MM.1S (cell line): ENCODE data around the gene PLEKHD1.

Experiments used
- DNase-seq: peaks from one replicate; pipeline ENCODE4 v3.0.0-alpha.2; 2015
- H2AFZ ChIP-seq: fragments of 300-600 bp; sonication (generic); 2 replicates; pipeline ENCODE4 v1.6.0; 2016; ENCODE audit warnings: antibody characterized with exemption, low read length
- H3F3A ChIP-seq: fragments of 300-600 bp; sonication (generic); 2 replicates; pipeline ENCODE4 v1.6.1; 2016; ENCODE audit warnings: mild to moderate bottlenecking, antibody characterized with exemption, low read length, moderate library complexity, mixed read lengths; ENCODE audit not compliant: insufficient read depth
- H3K27ac ChIP-seq: fragments of 300-600 bp; sonication (generic); 2 replicates; pipeline ENCODE4 v1.5.1; 2016; ENCODE audit warnings: mild to moderate bottlenecking, low read length
- H3K27me3 ChIP-seq: fragments of 300-600 bp; sonication (generic); replicated peaks from 2 replicates; pipeline ENCODE4 v1.6.0; 2016; ENCODE audit warnings: low read length; ENCODE audit not compliant: insufficient read depth
- H3K36me3 ChIP-seq: fragments of 300-600 bp; sonication (generic); replicated peaks from 2 replicates; pipeline ENCODE4 v1.6.1; 2016; ENCODE audit warnings: mild to moderate bottlenecking, low read length, mixed read lengths; ENCODE audit not compliant: insufficient read depth
- H3K4me1 ChIP-seq: fragments of 300-600 bp; sonication (generic); 2 replicates; pipeline ENCODE4 v1.6.1; 2016; ENCODE audit warnings: low read length, mixed read lengths
- H3K4me2 ChIP-seq: fragments of 300-600 bp; sonication (generic); 2 replicates; pipeline ENCODE4 v1.6.0; 2016; ENCODE audit warnings: low read depth, low read length
- H3K4me3 ChIP-seq: fragments of 300-600 bp; sonication (generic); 2 replicates; pipeline ENCODE4 v1.5.1; 2016; ENCODE audit warnings: low read length, mixed read lengths
- H3K79me2 ChIP-seq: fragments of 300-600 bp; sonication (generic); 2 replicates; pipeline ENCODE4 v1.6.1; 2016; ENCODE audit warnings: mixed run types, low read length, mixed read lengths
- H3K9ac ChIP-seq: fragments of 300-600 bp; sonication (generic); 2 replicates; pipeline ENCODE4 v1.6.1; 2016; ENCODE audit warnings: low read length, mixed read lengths
- H3K9me2 ChIP-seq: fragments of 300-600 bp; sonication (generic); replicated peaks from 2 replicates; pipeline ENCODE4 v1.6.1; 2016; ENCODE audit warnings: mild to moderate bottlenecking, low read length, mixed read lengths; ENCODE audit not compliant: insufficient read depth
- H3K9me3 ChIP-seq: fragments of 300-600 bp; sonication (generic); replicated peaks from 2 replicates; pipeline ENCODE4 v1.6.1; 2016; ENCODE audit warnings: mild to moderate bottlenecking, low read length, mixed read lengths; ENCODE audit not compliant: insufficient read depth
- H4K20me1 ChIP-seq: fragments of 300-600 bp; sonication (generic); 2 replicates; pipeline ENCODE4 v1.6.1; 2016; ENCODE audit warnings: mild to moderate bottlenecking, low read length, moderate library complexity, mixed read lengths; ENCODE audit not compliant: insufficient read depth
- CTCF ChIP-seq: fragments of 300-600 bp; sonication (generic); IDR thresholded peaks from 2 replicates; pipeline ENCODE4 v1.5.1; 2016; ENCODE audit warnings: antibody characterized with exemption, low read length, mixed read lengths
- EZH2 ChIP-seq: fragments of 300-600 bp; sonication (generic); optimal IDR thresholded peaks from 2 replicates; pipeline ENCODE3; 2017; ENCODE audit warnings: low read depth, mild to moderate bottlenecking, antibody characterized with exemption, low read length, mixed read lengths
- EZH2phosphoT487 ChIP-seq: fragments of 300-600 bp; sonication (generic); IDR thresholded peaks from 2 replicates; pipeline ENCODE4 v1.6.1; 2018; ENCODE audit warnings: antibody characterized with exemption, low read length

PLEKHD1 gene

DNA sequence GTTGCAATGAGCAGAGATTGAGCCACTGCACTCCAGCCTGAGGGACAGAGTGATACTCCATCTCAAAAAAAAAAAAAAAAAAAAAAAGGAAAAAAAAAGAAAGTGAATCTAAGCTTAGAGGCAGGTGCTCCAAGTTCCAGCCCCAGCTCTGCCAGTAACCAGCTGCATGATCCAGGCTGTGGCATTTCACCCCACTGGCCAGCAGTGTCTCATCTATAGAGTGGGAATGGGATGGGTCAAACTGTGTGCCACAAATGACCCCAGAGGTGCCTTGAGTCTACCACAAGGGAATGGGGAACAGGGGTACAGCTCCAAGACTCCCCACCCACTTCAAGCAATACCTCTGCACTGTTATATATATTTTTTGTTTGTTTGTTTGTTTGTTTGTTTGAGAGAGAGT is 5.0 kb downstream of the PLEKHD1 start:
- Histone ChIP-seq H3K36me3 (no peaks in the 10 kb centered on the region), H3K27me3 (no peaks in the 10 kb centered on the region), H3K4me1 (no peaks in the 10 kb centered on the region), H3K9me3 (no peaks in the 10 kb centered on the region), H3K79me2 (no peaks in the 10 kb centered on the region), H4K20me1 (no peaks in the 10 kb centered on the region), H3K4me2 (no peak overlapping the region), H3F3A (no peaks in the 10 kb centered on the region), H3K4me3 (no peak overlapping the region), H3K9ac (no peak overlapping the region), H2AFZ (no peak overlapping the region), H3K9me2 (no peaks in the 10 kb centered on the region), H3K27ac (no peak overlapping the region)
- DNase-seq: no peak
- no peak for TF ChIP-seq EZH2phosphoT487
- TF ChIP-seq EZH2: no peak

DNA sequence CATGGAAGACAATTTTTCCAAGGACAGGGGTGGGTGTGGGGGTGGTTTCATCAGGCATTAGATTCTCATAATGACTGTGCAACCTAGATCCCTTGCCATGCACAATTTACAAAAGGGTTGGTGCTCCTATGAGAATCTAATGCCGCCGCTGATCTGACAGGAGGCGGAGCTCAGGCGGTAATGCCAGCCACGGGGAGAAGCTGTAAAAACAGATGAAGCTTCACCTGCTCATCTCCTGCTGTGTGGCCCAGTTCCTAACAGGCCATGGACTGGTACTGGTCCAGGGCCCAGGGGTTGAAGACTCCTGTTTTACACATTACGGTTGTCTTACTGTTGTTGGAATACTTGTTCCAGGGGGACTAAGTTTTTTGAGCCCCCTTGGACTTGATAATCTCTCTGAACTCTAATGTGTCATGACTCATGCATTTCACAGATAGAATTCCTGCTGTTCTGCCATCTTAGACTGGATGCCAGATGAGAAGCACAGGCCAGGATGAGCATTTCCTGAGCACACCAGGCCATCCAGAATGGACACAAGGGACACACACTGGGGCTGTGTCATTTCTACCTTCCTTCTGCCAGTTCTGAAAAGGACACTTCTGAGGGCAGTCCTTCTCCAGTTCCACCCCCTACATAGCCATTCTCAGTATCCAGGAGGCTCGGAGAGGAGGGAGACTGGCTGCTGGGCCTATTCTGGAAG is 5.8 kb downstream of the PLEKHD1 start:
- Histone ChIP-seq H3K36me3 (no peaks in the 10 kb centered on the region), H3K79me2 (no peaks in the 10 kb centered on the region), H3K9me3 (no peaks in the 10 kb centered on the region), H4K20me1 (no peaks in the 10 kb centered on the region), H3K9ac (no peak overlapping the region), H3K27ac (no peak overlapping the region), H3K27me3 (no peaks in the 10 kb centered on the region), H3K4me3 (no peak overlapping the region), H3K9me2 (no peaks in the 10 kb centered on the region), H3K4me1 (no peaks in the 10 kb centered on the region), H3F3A (no peaks in the 10 kb centered on the region), H2AFZ (no peak overlapping the region), H3K4me2 (no peak overlapping the region)
- DNase-seq: no peak
- TF ChIP-seq CTCF (no peak), EZH2phosphoT487 (no peak), EZH2 (no peak)

DNA sequence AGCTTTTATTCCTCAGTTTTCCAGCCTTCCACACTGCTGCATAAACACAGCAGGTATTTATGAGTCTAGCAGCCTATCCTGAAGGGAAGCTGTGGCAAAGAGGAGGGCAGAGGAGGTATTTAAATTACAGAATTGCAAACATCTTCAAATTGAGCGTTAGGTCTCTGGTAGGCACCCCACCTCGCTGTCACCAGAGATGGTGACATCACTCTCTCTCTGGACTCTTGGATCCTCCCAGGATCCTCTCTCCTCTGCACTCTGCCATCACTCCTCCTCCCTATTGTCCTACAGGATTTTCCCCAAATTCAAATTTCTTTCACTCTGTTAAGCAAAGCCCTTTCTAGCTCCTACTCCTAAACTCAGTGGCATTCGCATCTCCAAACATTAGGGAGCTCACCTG is 6.7 kb downstream of the PLEKHD1 start:
- H3K9me3 ChIP-seq: no peaks in the 10 kb centered on the region
- H3K79me2 ChIP-seq: no peaks in the 10 kb centered on the region
- no peaks in the 10 kb centered on the region for H4K20me1 ChIP-seq
- no peaks in the 10 kb centered on the region for H3F3A ChIP-seq
- no peak for TF ChIP-seq EZH2phosphoT487
- no peak for TF ChIP-seq CTCF
- TF ChIP-seq EZH2: no peak
- no peak overlapping the region for H3K4me2 ChIP-seq
- DNase-seq: no peak
- H3K27ac ChIP-seq: no peak overlapping the region
- no peaks in the 10 kb centered on the region for H3K9me2 ChIP-seq
- H3K4me3 ChIP-seq: no peak overlapping the region
- no peak overlapping the region for H3K9ac ChIP-seq
- H3K27me3 ChIP-seq: no peaks in the 10 kb centered on the region
- no peaks in the 10 kb centered on the region for H3K36me3 ChIP-seq
- no peaks in the 10 kb centered on the region for H3K4me1 ChIP-seq
- H2AFZ ChIP-seq: no peak overlapping the region

DNA sequence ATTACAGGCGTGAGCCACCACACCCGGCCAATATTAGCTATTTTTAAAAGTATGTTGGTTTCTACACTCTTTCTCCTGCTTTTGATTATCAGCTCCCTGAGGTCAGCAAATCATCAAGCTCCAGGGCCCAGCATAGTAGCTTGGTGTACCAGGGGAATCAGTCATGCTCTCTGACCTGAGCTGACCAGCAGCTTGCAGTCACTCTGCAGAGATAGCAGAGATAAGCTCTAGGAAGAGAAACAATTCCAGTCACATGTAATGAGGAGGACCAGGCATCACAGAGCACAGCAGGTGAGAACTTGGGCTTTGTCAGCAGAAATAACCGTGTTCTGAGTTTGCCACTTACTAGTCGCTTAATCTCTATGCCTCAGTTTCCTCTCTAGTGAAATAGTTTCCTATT is 8.5 kb downstream of the PLEKHD1 start:
- no peaks in the 10 kb centered on the region for H3F3A ChIP-seq

More for the DNA sequence above, 8.5 kb downstream of the PLEKHD1 start:
- Histone ChIP-seq H3K9me2 (no peaks in the 10 kb centered on the region), H3K4me1 (no peaks in the 10 kb centered on the region), H3K9me3 (no peaks in the 10 kb centered on the region), H3K4me3 (no peak overlapping the region), H3K4me2 (no peak overlapping the region), H3K27me3 (no peaks in the 10 kb centered on the region), H3K36me3 (no peaks in the 10 kb centered on the region), H3K79me2 (no peaks in the 10 kb centered on the region), H2AFZ (no peak overlapping the region), H3K9ac (no peak overlapping the region), H3K27ac (no peak overlapping the region), H4K20me1 (no peaks in the 10 kb centered on the region)
- no peak for DNase-seq
- TF ChIP-seq EZH2phosphoT487 (no peak), EZH2 (no peak), CTCF (no peak)
